Measurements from ENCODE around the gene ABCB1.

Gene ABCB1

DNA sequence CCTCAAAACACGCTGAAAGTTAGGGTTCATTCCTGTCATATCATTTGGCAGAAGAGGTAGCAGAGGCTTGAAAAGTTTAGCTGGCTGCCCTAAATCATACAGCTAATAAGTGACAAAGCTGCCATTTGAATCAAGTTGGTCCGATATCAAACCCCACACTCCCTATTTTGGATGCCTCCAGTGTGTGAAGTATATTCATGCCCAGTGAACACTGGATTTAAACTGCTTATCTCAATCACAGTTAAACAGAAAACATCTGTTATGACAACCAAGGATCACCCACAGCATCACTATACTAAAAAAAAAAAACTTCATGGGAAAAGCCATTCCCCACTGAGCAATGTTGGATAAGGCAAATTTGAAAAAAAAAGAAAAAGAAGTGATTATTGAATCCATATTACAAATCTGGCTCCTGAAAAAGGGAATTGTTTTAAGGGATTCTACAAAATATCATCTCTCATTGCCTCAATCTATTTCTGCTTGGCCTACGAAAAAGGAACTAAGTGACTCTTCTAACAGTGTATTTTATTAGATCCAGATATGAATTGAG, 48.3 kb downstream of the ABCB1 start:
- TF ChIP-seq, protein P1, sequence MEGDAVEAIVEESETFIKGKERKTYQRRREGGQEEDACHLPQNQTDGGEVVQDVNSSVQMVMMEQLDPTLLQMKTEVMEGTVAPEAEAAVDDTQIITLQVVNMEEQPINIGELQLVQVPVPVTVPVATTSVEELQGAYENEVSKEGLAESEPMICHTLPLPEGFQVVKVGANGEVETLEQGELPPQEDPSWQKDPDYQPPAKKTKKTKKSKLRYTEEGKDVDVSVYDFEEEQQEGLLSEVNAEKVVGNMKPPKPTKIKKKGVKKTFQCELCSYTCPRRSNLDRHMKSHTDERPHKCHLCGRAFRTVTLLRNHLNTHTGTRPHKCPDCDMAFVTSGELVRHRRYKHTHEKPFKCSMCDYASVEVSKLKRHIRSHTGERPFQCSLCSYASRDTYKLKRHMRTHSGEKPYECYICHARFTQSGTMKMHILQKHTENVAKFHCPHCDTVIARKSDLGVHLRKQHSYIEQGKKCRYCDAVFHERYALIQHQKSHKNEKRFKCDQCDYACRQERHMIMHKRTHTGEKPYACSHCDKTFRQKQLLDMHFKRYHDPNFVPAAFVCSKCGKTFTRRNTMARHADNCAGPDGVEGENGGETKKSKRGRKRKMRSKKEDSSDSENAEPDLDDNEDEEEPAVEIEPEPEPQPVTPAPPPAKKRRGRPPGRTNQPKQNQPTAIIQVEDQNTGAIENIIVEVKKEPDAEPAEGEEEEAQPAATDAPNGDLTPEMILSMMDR (conservative IDR thresholded peaks at IDR 0.05; ENCODE audit: low read depth) = no peak
- no peak overlapping the region for H3K27ac ChIP-seq
- CTCF ChIA-PET = no interaction called here
- DNase-seq (ENCODE audit: low spot score) = no peak
- POLR2A ChIA-PET (ENCODE audit: low non-redundant PET) = no interaction called here

DNA sequence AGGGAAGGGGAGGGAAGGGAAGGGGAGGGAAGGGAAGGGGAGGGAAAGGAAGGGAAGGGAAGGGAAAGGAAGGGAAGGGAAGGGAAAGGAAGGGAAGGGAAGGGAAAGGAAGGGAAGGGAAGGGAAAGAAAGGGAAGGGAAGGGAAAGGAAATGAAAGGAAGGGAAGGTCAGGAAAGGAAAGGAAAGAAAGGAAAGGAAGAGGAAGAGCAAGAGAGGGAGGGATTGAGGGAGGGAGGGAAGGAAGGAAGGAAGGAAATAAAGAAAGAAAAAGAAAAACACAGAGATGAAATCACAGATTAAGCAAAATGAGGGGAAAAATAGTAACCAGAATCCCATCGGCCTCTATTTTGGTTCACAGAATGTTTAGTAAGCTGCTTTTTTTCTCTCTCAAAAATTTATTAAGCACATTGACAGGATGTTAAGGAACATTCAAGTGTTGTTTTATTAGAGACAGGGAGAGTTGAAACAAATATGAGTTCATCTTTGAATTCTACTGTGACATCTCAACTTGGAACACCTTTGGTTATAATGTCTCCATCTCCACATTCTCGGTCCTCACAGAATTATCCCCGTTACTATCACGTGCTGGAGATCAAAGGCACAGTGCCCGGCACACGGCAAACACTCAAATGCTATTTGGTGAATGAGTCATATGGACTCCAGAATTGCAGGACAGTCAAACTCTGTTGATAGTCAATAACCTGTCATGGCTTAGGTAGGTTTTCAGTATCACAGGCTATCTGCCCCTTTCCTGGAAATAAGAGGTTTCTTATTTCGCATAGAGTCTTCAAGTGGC, 52.4 kb downstream of the ABCB1 start:
- ChIA-PET POLR2A (ENCODE audit: low non-redundant PET) (no interaction called here), CTCF (interaction anchor here (0.6 kb wide), 1 partner anchor 41 kb away, joined by 5 read pairs; no protein-coding TSS in a partner anchor)
- TF ChIP-seq, protein P1 (conservative IDR thresholded peaks at IDR 0.05; ENCODE audit: low read depth) = no peak
- no peak overlapping the region for H3K27ac ChIP-seq
- DNase-seq (ENCODE audit: low spot score) = no peak

DNA sequence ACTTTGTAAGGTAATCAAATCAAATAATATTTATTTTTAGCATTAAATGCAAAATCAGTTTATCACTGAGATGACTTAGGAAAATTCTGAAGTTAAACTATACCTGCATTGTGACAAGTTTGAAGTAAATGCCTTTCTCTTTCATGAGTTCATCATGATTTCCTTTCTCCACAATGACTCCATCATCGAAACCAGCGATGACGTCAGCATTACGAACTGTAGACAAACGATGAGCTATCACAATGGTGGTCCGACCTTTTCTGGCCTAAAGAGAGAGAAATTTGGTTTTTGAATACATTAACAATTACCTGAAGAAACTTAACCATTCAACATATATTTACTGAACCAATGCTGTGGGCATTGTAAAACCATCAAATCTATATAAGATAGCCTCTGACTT, 54.9 kb downstream of the ABCB1 start:
- no peak for DNase-seq (ENCODE audit: low spot score)
- CTCF ChIA-PET = no interaction called here
- POLR2A ChIA-PET (ENCODE audit: low non-redundant PET) = no interaction called here

DNA sequence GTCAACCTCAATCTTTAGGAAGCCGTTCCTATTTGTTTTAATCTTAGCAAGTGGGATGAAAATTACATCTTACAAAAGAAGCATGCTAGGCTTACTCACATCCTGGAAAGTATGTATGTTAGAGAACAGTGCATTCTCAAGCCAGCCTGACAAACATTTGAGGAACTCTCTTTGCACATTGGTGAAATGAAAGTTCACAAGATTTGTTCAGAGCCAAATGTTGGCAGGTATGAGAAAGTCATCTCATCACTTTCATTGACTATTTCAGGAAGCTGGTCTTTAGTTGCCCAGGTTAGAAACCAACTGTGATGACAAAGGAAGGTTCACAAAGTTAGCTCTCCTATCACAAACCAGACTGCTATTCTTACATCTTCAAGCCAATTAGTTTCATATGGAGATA, 57.1 kb downstream of the ABCB1 start:
- POLR2A ChIA-PET (ENCODE audit: low non-redundant PET) = no interaction called here
- no peak for DNase-seq (ENCODE audit: low spot score)
- TF ChIP-seq, protein P1 (conservative IDR thresholded peaks at IDR 0.05; ENCODE audit: low read depth) = no peak
- H3K27ac ChIP-seq = no peak overlapping the region
- CTCF ChIA-PET = no interaction called here

More for the DNA sequence above, 54.9 kb downstream of the ABCB1 start:
- H3K27ac ChIP-seq = no peak overlapping the region
- TF ChIP-seq, protein P1 (conservative IDR thresholded peaks at IDR 0.05; ENCODE audit: low read depth) = no peak

DNA sequence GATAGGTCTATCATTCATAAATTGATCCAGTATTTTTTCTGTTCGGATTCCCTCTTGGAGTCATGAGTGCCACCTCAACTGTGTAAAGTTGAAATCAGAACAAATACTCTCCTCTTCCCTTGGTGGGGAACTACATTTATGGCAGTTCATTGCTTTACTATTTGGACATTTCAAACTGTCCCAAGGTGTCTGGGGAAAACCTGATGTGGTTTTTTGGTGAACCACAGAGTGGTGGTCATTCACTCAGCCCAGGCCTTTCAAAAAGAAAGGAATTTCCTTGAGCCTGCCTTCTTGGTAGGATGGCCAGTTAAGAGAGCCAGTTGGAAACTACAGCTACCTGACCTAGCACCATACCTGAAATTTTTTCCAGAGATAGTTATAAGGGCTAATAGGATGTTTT, 59.0 kb downstream of the ABCB1 start:
- CTCF ChIA-PET = no interaction called here
- POLR2A ChIA-PET (ENCODE audit: low non-redundant PET) = no interaction called here
- H3K27ac ChIP-seq = no peak overlapping the region
- TF ChIP-seq, protein P1 (conservative IDR thresholded peaks at IDR 0.05; ENCODE audit: low read depth) = no peak
- no peak for DNase-seq (ENCODE audit: low spot score)

DNA sequence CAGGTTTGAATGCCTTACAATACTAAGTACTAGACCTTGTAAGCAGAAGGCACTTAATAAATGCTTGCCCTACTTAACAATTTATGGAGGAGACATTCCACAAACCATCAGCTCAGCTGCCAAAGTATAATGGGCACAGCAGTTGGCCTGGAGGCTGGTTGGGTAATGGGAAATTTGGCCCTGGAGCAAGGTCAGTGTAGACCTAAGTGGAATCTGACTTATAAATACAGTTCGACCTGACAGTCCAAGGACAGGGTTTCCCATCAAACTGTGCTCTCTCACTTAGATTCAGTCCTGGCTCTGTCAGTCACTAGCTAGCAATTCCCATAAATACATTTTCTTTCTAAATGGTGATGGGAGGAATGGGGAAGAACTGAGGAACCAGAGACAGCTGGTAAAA, 62.6 kb downstream of the ABCB1 start:
- no peak overlapping the region for H3K27ac ChIP-seq
- ChIA-PET CTCF (no interaction called here), POLR2A (ENCODE audit: low non-redundant PET) (no interaction called here)
- TF ChIP-seq, protein P1 (conservative IDR thresholded peaks at IDR 0.05; ENCODE audit: low read depth) = no peak
- no peak for DNase-seq (ENCODE audit: low spot score)
